Activated CD8-positive, alpha-beta memory T cell treated with anti-CD3 and anti-CD28 coated beads, Interleukin-2, amount 50 U/mL, for 1 hour (primary cell): ENCODE results near the gene EVL.
A peak's percentile ranks its signal among the peaks of the same experiment; 100 is the strongest.

ENCODE experiments used
- DNase-seq: peaks from one replicate; pipeline ENCODE4 v3.0.0-alpha.2; 2020; ENCODE audit errors: extremely low read depth

Gene EVL

GRCh38 chr14:100084591-100084990 lies 19.4 kb downstream of the EVL start:
- DNase-seq, result no peak

- no peak for DNase-seq
Observed at GRCh38 chr14:100085462-100085861, 20.2 kb downstream of the EVL start.

- DNase-seq, result no peak
Observed at GRCh38 chr14:100086361-100086760, 21.1 kb downstream of the EVL start.

GRCh38 chr14:100088226-100088625 lies 23.0 kb downstream of the EVL start:
- DNase-seq, result no peak

- DNase-seq, result no peak
Observed at GRCh38 chr14:100091386-100091785, 26.2 kb downstream of the EVL start.

GRCh38 chr14:100092832-100093231 lies 27.6 kb downstream of the EVL start:
- no peak for DNase-seq

GRCh38 chr14:100093319-100093718 lies 28.1 kb downstream of the EVL start:
- no peak for DNase-seq

- no peak for DNase-seq
Observed at GRCh38 chr14:100096656-100097055, 31.4 kb downstream of the EVL start.

GRCh38 chr14:100098171-100098570 lies 32.9 kb downstream of the EVL start:
- DNase-seq, result no peak

- no peak for DNase-seq
Observed at GRCh38 chr14:100100032-100100703, 34.9 kb downstream of the EVL start.

- DNase-seq, result no peak
Observed at GRCh38 chr14:100102156-100102785, 37.0 kb downstream of the EVL start.

- no peak for DNase-seq
Observed at GRCh38 chr14:100103250-100104005, 38.2 kb downstream of the EVL start.

GRCh38 chr14:100104006-100104352 lies 38.8 kb downstream of the EVL start:
- DNase-seq, result no peak

- DNase-seq, result no peak
Observed at GRCh38 chr14:100104523-100105300, 39.5 kb downstream of the EVL start.

- DNase-seq, result no peak
Observed at GRCh38 chr14:100105357-100106169, 40.3 kb downstream of the EVL start.

- DNase-seq, result peak; percentile 51
Observed at GRCh38 chr14:100106250-100107112, 41.3 kb downstream of the EVL start.

GRCh38 chr14:100107236-100107635 lies 42.0 kb downstream of the EVL start:
- no peak for DNase-seq

- DNase-seq, result peak; percentile 68
Observed at GRCh38 chr14:100108042-100108825, 43.0 kb downstream of the EVL start.

- no peak for DNase-seq
Observed at GRCh38 chr14:100108840-100109593, 43.8 kb downstream of the EVL start.
